Measurements from ENCODE around the gene ODAPH. TPM values are rescaled to one million over a fixed set of nuclear protein-coding genes. Genes with fewer than 3 reads are reported as not detected.

The ODAPH gene
- total and polyA plus RNA-seq, 4 donors, result not detected

DNA sequence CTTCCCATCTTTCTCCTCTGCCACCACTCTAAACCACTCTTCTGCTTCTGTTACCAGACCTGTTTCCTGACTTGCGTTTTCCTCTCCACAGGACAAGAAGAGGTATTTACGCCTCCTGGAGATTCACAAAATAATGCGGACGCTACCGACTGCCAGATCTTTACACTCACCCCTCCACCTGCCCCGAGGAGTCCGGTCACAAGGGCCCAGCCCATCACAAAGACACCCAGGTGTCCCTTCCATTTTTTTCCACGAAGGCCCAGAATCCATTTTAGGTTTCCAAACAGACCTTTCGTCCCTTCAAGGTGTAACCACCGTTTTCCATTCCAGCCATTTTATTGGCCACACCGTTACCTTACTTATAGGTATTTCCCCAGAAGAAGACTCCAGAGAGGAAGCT, 8.2 kb downstream of the ODAPH start:
- no peak overlapping the region for H3K27ac ChIP-seq (ENCODE audit: low read depth in 1 of 2, low read length in 2 of 2)
- H3K9me3 ChIP-seq (ENCODE audit: control insufficient read depth in 4 of 4, low read length in 3 of 4), result no peaks in the 10 kb centered on the region
- H3K9ac ChIP-seq (ENCODE audit: low read depth in 1 of 2, low read length in 2 of 2), result no peak overlapping the region
- no peak for TF ChIP-seq NR2F2 (IDR thresholded peaks at IDR 0.05)
- TF ChIP-seq FOXA2 (IDR thresholded peaks at IDR 0.05), result no peak
- TF ChIP-seq GABPA (IDR thresholded peaks at IDR 0.05 in 1 of 2, conservative IDR thresholded peaks at IDR 0.05 in 1 of 2), result no peak
- TF ChIP-seq RXRA (IDR thresholded peaks at IDR 0.05), result no peak
- TF ChIP-seq HNF4G (IDR thresholded peaks at IDR 0.05), result no peak
- no peak for TF ChIP-seq TAF1 (conservative IDR thresholded peaks at IDR 0.05)
- no peak for TF ChIP-seq FOXA1 (IDR thresholded peaks at IDR 0.05)
- TF ChIP-seq EGR1 (IDR thresholded peaks at IDR 0.05; ENCODE audit: low read depth in 2 of 2), result no peak
- no peak for TF ChIP-seq RAD21 (IDR thresholded peaks at IDR 0.05)
- no peak for TF ChIP-seq JUND (IDR thresholded peaks at IDR 0.05)
- TF ChIP-seq SP1 (IDR thresholded peaks at IDR 0.05), result no peak
- TF ChIP-seq, protein P1, sequence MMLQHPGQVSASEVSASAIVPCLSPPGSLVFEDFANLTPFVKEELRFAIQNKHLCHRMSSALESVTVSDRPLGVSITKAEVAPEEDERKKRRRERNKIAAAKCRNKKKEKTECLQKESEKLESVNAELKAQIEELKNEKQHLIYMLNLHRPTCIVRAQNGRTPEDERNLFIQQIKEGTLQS (IDR thresholded peaks at IDR 0.05), result no peak
- no peak overlapping the region for H3K4me3 ChIP-seq (ENCODE audit: low read depth in 1 of 3, low read length in 3 of 3)
- WGBS, result 89% methylated on average over 11 of the region's 11 CpGs
- H3K27me3 ChIP-seq (ENCODE audit: control insufficient read depth in 4 of 4, insufficient read depth in 4 of 4, low read length in 3 of 4), result no peaks in the 10 kb centered on the region
- no peaks in the 10 kb centered on the region for H3K4me1 ChIP-seq (ENCODE audit: control insufficient read depth in 4 of 4, insufficient read depth in 4 of 4, low read length in 3 of 4)
- DNase-seq (ENCODE audit: low spot score), result no peak
- no peaks in the 10 kb centered on the region for H3K36me3 ChIP-seq (ENCODE audit: control insufficient read depth in 4 of 4, insufficient read depth in 3 of 4, low read depth in 1 of 4, low read length in 3 of 4)

DNA sequence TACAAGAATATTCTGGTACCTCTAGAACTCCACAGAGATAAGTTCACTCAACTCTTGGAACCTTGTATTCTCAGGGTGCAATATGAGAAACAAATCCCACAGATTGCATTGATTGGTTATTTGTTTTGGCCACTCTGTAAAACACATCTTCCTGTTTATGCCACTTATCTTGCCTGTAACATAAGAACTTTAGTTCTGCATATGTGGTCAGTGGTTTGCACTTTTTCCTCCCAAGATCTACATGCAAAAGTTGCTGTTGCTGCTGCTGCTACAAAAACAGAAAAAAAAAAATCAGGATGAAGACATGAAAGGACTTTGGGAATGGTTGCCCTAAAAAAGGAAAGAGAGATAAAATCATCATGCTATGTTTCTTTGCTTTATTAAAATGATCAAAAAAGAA, 9.6 kb downstream of the ODAPH start:
- Histone ChIP-seq H3K4me3 (ENCODE audit: low read depth in 1 of 3, low read length in 3 of 3) (no peak overlapping the region), H3K27ac (ENCODE audit: low read depth in 1 of 2, low read length in 2 of 2) (no peak overlapping the region), H3K4me1 (ENCODE audit: control insufficient read depth in 4 of 4, insufficient read depth in 4 of 4, low read length in 3 of 4) (no peaks in the 10 kb centered on the region), H3K9ac (ENCODE audit: low read depth in 1 of 2, low read length in 2 of 2) (no peak overlapping the region), H3K27me3 (ENCODE audit: control insufficient read depth in 4 of 4, insufficient read depth in 4 of 4, low read length in 3 of 4) (no peaks in the 10 kb centered on the region), H3K36me3 (ENCODE audit: control insufficient read depth in 4 of 4, insufficient read depth in 3 of 4, low read depth in 1 of 4, low read length in 3 of 4) (no peaks in the 10 kb centered on the region), H3K9me3 (ENCODE audit: control insufficient read depth in 4 of 4, low read length in 3 of 4) (no peaks in the 10 kb centered on the region)
- TF ChIP-seq YY1 (IDR thresholded peaks at IDR 0.05) (no peak), HNF4A (conservative IDR thresholded peaks at IDR 0.05) (no peak), NR2F2 (IDR thresholded peaks at IDR 0.05) (no peak), GABPA (IDR thresholded peaks at IDR 0.05 in 1 of 2, conservative IDR thresholded peaks at IDR 0.05 in 1 of 2) (no peak), FOXA2 (IDR thresholded peaks at IDR 0.05) (no peak), FOXA1 (IDR thresholded peaks at IDR 0.05) (no peak), EGR1 (IDR thresholded peaks at IDR 0.05; ENCODE audit: low read depth in 2 of 2) (no peak), RXRA (IDR thresholded peaks at IDR 0.05) (no peak)
- TF ChIP-seq, protein P2, sequence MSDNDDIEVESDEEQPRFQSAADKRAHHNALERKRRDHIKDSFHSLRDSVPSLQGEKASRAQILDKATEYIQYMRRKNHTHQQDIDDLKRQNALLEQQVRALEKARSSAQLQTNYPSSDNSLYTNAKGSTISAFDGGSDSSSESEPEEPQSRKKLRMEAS (IDR thresholded peaks at IDR 0.05), result no peak
- TF ChIP-seq, protein P3, sequence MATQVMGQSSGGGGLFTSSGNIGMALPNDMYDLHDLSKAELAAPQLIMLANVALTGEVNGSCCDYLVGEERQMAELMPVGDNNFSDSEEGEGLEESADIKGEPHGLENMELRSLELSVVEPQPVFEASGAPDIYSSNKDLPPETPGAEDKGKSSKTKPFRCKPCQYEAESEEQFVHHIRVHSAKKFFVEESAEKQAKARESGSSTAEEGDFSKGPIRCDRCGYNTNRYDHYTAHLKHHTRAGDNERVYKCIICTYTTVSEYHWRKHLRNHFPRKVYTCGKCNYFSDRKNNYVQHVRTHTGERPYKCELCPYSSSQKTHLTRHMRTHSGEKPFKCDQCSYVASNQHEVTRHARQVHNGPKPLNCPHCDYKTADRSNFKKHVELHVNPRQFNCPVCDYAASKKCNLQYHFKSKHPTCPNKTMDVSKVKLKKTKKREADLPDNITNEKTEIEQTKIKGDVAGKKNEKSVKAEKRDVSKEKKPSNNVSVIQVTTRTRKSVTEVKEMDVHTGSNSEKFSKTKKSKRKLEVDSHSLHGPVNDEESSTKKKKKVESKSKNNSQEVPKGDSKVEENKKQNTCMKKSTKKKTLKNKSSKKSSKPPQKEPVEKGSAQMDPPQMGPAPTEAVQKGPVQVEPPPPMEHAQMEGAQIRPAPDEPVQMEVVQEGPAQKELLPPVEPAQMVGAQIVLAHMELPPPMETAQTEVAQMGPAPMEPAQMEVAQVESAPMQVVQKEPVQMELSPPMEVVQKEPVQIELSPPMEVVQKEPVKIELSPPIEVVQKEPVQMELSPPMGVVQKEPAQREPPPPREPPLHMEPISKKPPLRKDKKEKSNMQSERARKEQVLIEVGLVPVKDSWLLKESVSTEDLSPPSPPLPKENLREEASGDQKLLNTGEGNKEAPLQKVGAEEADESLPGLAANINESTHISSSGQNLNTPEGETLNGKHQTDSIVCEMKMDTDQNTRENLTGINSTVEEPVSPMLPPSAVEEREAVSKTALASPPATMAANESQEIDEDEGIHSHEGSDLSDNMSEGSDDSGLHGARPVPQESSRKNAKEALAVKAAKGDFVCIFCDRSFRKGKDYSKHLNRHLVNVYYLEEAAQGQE (IDR thresholded peaks at IDR 0.05), result no peak
- TF ChIP-seq, protein P1 (IDR thresholded peaks at IDR 0.05), result no peak
- TF ChIP-seq, protein P4, sequence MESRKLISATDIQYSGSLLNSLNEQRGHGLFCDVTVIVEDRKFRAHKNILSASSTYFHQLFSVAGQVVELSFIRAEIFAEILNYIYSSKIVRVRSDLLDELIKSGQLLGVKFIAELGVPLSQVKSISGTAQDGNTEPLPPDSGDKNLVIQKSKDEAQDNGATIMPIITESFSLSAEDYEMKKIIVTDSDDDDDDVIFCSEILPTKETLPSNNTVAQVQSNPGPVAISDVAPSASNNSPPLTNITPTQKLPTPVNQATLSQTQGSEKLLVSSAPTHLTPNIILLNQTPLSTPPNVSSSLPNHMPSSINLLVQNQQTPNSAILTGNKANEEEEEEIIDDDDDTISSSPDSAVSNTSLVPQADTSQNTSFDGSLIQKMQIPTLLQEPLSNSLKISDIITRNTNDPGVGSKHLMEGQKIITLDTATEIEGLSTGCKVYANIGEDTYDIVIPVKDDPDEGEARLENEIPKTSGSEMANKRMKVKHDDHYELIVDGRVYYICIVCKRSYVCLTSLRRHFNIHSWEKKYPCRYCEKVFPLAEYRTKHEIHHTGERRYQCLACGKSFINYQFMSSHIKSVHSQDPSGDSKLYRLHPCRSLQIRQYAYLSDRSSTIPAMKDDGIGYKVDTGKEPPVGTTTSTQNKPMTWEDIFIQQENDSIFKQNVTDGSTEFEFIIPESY (IDR thresholded peaks at IDR 0.05), result no peak
- no peak for DNase-seq (ENCODE audit: low spot score)

Measured in liver (tissue), 9 donors.